ENCODE measurements around the gene ZNF668. TPM values are rescaled to one million over a fixed set of nuclear protein-coding genes. Genes with fewer than 3 reads are reported as not detected.
A peak's percentile ranks its signal among the peaks of the same experiment; 100 is the strongest.

ZNF668 gene
- total and polyA plus RNA-seq, 2 of the 4 experiments (the other 2 are of a cell fraction): 4.5 to 11.6 TPM

DNA sequence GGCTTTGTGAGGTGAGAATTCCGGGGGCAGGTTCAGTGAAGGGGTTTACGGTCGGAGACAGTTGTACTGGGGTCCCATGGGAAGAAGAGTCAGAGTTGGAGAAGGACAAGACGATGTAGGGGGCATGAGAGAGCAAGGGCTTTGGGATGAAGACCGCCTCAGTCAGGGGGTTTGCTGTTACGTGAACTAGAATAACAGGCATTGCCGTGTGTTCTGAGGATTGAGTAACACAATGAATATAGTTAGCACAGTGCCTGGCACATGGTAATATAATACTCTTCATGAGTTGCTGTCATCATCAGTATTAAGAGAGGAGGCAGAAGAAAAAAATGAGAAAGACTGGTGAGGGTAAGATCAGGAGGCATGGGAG lies 759 bp upstream of the ZNF668 start:
- no peaks in the 10 kb centered on the region for H3K9me1 ChIP-seq (ENCODE audit: insufficient read depth, low read length)
- H3K23ac ChIP-seq (ENCODE audit: low read depth, low read length): peak overlapping the region; percentile 47
- peak overlapping the region; percentile 78 for H4K5ac ChIP-seq (ENCODE audit: low read depth, low read length)
- peak overlapping the region; percentile 75; the same call in 1 of the 2 replicates for H4K91ac ChIP-seq (ENCODE audit: insufficient read depth, low read depth, low read length)
- peak overlapping the region; percentile 50; the same call in 1 of the 2 replicates for H3K56ac ChIP-seq (ENCODE audit: extremely low read depth, insufficient read depth, low read length)
- no peaks in the 10 kb centered on the region for H3K9me3 ChIP-seq (ENCODE audit: control insufficient read depth, insufficient read depth, low read length)
- H3K9ac ChIP-seq (ENCODE audit: low read depth, low read length): peak overlapping the region; percentile 84
- peak overlapping the region; percentile 30 to 89; a peak in 2 of 4 replicates for H4K8ac ChIP-seq (ENCODE audit: low read depth in 2 of 2, low read length in 2 of 2)
- H3K27ac ChIP-seq (ENCODE audit: insufficient read depth, low read length): peak overlapping the region; percentile 77
- peaks cover 36% of the 10 kb centered on the region for H3K36me3 ChIP-seq (ENCODE audit: control insufficient read depth, insufficient read depth, low read length)
- DNase-seq (peak; percentile 12), ATAC-seq (ENCODE audit: low read depth) (no peak)
- H2BK20ac ChIP-seq (ENCODE audit: low read depth, low read length): no peak overlapping the region
- peak; percentile 57 for TF ChIP-seq CEBPB (IDR thresholded peaks at IDR 0.05; ENCODE audit: low read depth, low read length)
- TF ChIP-seq MXI1 (IDR thresholded peaks at IDR 0.05; ENCODE audit: borderline replicate concordance, low read depth, low read length): 0 out of 2 replicates have a peak, but pooled peaks have one; percentile 22
- no peak for TF ChIP-seq MAFK (IDR thresholded peaks at IDR 0.05; ENCODE audit: low read depth, low read length)
- ChIA-PET POLR2A (ENCODE audit: unreplicated experiment) (no interaction called here), CTCF (interaction anchor here (1.0 kb wide), 1 partner anchor 17 kb away, joined by 4 read pairs; no protein-coding TSS in a partner anchor)
- H3K79me1 ChIP-seq (ENCODE audit: low read depth in 1 of 2, low read length in 2 of 2): peaks cover 14 to 59% of the 10 kb centered on the region in 2 experiments
- H2BK5ac ChIP-seq (ENCODE audit: low read depth, low read length, poor library complexity, severe bottlenecking): peak overlapping the region; percentile 81
- dilution Hi-C loops (cut with HindIII; ENCODE audit: low sequenced_read_pairs, unreplicated experiment) (no loop called here), intact Hi-C loops (cut with micrococcal nuclease) (loop anchor here (1.0 to 10.0 kb wide), 3 partner anchors 77 to 120 kb away; partner anchors contain the start of genes HSD3B7 and SETD1A), in situ Hi-C loops (cut with MboI; ENCODE audit: low sequenced_read_pairs) (loop anchor here (10.0 kb wide), 1 partner anchor 390 kb away; no protein-coding TSS in a partner anchor)
- H2BK120ac ChIP-seq (ENCODE audit: low read depth, low read length): no peak overlapping the region
- H3K4me1 ChIP-seq (ENCODE audit: control insufficient read depth, insufficient read depth, low read length): peaks cover 6% of the 10 kb centered on the region
- H2AK9ac ChIP-seq (replicated peaks; ENCODE audit: low read depth, low read length, poor library complexity): peak overlapping the region; percentile 98
- BruUV-seq (replicated peaks): no TSS peak
- H3K27me3 ChIP-seq (ENCODE audit: control insufficient read depth, insufficient read depth, low read length): no peaks in the 10 kb centered on the region
- H2AFZ ChIP-seq (replicated peaks; ENCODE audit: low read length, poor library complexity): peak overlapping the region; percentile 91
- peak overlapping the region; percentile 92 for H2AK5ac ChIP-seq (ENCODE audit: low read depth, low read length)
- peak overlapping the region; percentile 80 for H3K14ac ChIP-seq (replicated peaks; ENCODE audit: low read depth, low read length)
- H3K18ac ChIP-seq (ENCODE audit: low read depth, low read length): no peak overlapping the region
- no peaks in the 10 kb centered on the region; the same call in 1 of the 2 replicates for H4K20me1 ChIP-seq (ENCODE audit: insufficient read depth, low read length)
- H3K4me2 ChIP-seq (ENCODE audit: low read depth, low read length): peak overlapping the region; percentile 94
- peak overlapping the region; percentile 90 for H3K4ac ChIP-seq (ENCODE audit: low read depth, low read length)
- peak overlapping the region; percentile 81 for H3K4me3 ChIP-seq (ENCODE audit: insufficient read depth, low read depth, low read length)
- no CpG with 5 or more reads among the region's 7 CpGs for WGBS, 2 experiments (ENCODE audit: extremely low coverage in 2 of 2, insufficient read length in 1 of 2)
- no peak overlapping the region for H2BK15ac ChIP-seq (ENCODE audit: low read depth, low read length)

All from IMR-90 (cell line).